ENCODE data around the gene LMF1. TPM values are rescaled to one million over a fixed set of nuclear protein-coding genes. Genes with fewer than 3 reads are reported as not detected.

Gene LMF1
- total RNA-seq, 2 experiments from 2014 or later = 17.0 to 31.4 TPM

DNA sequence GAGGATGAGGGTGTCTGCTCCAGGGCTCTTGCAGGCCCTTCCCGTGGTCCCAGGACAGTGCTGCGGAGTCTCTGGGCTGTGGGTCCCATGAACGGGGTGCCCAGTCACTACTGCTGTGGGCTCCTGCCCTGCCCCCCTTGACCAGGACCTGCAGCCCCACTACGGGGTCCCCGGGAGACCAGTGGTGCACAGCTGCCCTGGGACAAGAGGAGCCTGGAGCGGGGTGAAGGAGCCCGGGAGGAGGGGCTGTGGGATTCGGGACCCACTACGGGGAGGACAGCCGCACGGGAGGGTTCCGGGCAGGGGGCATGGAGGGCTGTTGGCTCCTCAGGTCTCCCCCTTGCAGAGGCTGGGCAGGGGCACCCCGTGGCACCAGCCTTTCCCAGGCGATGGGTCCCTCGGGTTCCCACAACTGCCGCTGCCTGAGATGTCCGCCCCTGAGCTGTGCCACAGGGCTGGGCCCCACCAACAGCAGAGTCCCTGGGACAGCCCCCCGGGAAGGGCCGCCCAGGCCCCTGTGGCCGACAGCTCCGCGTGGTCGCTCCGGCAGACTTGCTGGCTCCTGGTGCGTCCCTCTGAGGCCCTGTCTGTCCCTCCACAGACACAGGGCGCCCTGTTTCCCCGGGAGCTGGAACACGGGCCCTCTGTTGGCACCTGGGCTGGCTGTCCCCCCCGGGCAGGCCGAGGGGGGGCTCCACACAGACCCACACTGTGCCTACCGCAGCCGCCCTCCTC, 118.2 kb downstream of the LMF1 start:
- H3K4me2 ChIP-seq (ENCODE audit: low read length) = no peak overlapping the region
- TF ChIP-seq, protein P1, sequence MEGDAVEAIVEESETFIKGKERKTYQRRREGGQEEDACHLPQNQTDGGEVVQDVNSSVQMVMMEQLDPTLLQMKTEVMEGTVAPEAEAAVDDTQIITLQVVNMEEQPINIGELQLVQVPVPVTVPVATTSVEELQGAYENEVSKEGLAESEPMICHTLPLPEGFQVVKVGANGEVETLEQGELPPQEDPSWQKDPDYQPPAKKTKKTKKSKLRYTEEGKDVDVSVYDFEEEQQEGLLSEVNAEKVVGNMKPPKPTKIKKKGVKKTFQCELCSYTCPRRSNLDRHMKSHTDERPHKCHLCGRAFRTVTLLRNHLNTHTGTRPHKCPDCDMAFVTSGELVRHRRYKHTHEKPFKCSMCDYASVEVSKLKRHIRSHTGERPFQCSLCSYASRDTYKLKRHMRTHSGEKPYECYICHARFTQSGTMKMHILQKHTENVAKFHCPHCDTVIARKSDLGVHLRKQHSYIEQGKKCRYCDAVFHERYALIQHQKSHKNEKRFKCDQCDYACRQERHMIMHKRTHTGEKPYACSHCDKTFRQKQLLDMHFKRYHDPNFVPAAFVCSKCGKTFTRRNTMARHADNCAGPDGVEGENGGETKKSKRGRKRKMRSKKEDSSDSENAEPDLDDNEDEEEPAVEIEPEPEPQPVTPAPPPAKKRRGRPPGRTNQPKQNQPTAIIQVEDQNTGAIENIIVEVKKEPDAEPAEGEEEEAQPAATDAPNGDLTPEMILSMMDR (conservative IDR thresholded peaks at IDR 0.05; ENCODE audit: low read length) = no peak
- TF ChIP-seq EZH2phosphoT487 (IDR thresholded peaks at IDR 0.05; ENCODE audit: borderline replicate concordance, low read depth, low read length) = no peak
- H2AFZ ChIP-seq (ENCODE audit: low read length) = no peak overlapping the region
- H3K27ac ChIP-seq (ENCODE audit: low read depth, low read length, poor library complexity, severe bottlenecking) = no peak overlapping the region
- POLR2A ChIA-PET = no interaction called here
- DNase-seq (ENCODE audit: low spot score) = no peak
- no peaks in the 10 kb centered on the region for H3K9me2 ChIP-seq (ENCODE audit: insufficient read depth, low read length)
- H3K4me1 ChIP-seq (ENCODE audit: insufficient read depth, low read length, poor library complexity, severe bottlenecking) = no peaks in the 10 kb centered on the region
- H3K9me3 ChIP-seq (ENCODE audit: low read length) = no peaks in the 10 kb centered on the region
- BruUV-seq (replicated peaks) = no TSS peak
- no peaks in the 10 kb centered on the region for H3K36me3 ChIP-seq (ENCODE audit: insufficient read depth, low read length)
- no peaks in the 10 kb centered on the region for H3K79me2 ChIP-seq (ENCODE audit: insufficient read depth, low read depth, low read length)
- CTCF ChIA-PET (ENCODE audit: unreplicated experiment) = no interaction called here
- intact Hi-C loops (cut with micrococcal nuclease; ENCODE audit: unreplicated experiment) = no loop called here
- H3K4me3 ChIP-seq (ENCODE audit: low read depth, low read length, poor library complexity, severe bottlenecking) = no peak overlapping the region
- H4K20me1 ChIP-seq (ENCODE audit: insufficient read depth, low read length) = no peaks in the 10 kb centered on the region

DNA sequence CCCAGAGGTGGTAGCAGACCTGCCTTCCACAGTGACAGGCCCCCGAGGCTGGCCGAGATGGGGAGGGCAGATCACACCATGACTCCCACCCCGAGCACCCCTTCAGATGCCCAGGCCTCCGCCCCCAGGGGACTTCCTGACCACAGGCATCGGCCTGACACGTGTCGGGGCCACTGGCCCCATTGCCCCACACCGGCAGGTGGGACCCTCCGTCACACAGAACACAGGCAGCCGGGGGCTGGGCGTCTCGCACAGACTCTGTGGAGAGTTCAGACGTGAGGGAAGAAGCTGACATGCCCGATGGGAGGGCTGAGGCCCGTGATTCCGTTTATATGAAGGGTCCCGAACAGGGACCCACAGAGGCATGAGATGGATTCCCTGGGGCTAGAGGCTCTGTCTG, 118.9 kb downstream of the LMF1 start:
- POLR2A ChIA-PET = no interaction called here
- intact Hi-C loops (cut with micrococcal nuclease; ENCODE audit: unreplicated experiment) = no loop called here
- no peaks in the 10 kb centered on the region for H3K4me1 ChIP-seq (ENCODE audit: insufficient read depth, low read length, poor library complexity, severe bottlenecking)
- no peaks in the 10 kb centered on the region for H3K36me3 ChIP-seq (ENCODE audit: insufficient read depth, low read length)
- H3K9me3 ChIP-seq (ENCODE audit: low read length) = no peaks in the 10 kb centered on the region
- no peak overlapping the region for H3K27ac ChIP-seq (ENCODE audit: low read depth, low read length, poor library complexity, severe bottlenecking)
- H3K9me2 ChIP-seq (ENCODE audit: insufficient read depth, low read length) = no peaks in the 10 kb centered on the region
- no peak for DNase-seq (ENCODE audit: low spot score)
- H4K20me1 ChIP-seq (ENCODE audit: insufficient read depth, low read length) = no peaks in the 10 kb centered on the region
- no peak overlapping the region for H2AFZ ChIP-seq (ENCODE audit: low read length)
- CTCF ChIA-PET (ENCODE audit: unreplicated experiment) = no interaction called here
- no TSS peak for BruUV-seq (replicated peaks)
- H3K4me2 ChIP-seq (ENCODE audit: low read length) = no peak overlapping the region
- no peak overlapping the region for H3K4me3 ChIP-seq (ENCODE audit: low read depth, low read length, poor library complexity, severe bottlenecking)
- no peak for TF ChIP-seq EZH2phosphoT487 (IDR thresholded peaks at IDR 0.05; ENCODE audit: borderline replicate concordance, low read depth, low read length)
- TF ChIP-seq, protein P1 (conservative IDR thresholded peaks at IDR 0.05; ENCODE audit: low read length) = no peak
- no peaks in the 10 kb centered on the region for H3K79me2 ChIP-seq (ENCODE audit: insufficient read depth, low read depth, low read length)

- Histone ChIP-seq H3K4me1 (ENCODE audit: insufficient read depth, low read length, poor library complexity, severe bottlenecking) (no peaks in the 10 kb centered on the region), H2AFZ (ENCODE audit: low read length) (no peak overlapping the region), H4K20me1 (ENCODE audit: insufficient read depth, low read length) (no peaks in the 10 kb centered on the region), H3K4me3 (ENCODE audit: low read depth, low read length, poor library complexity, severe bottlenecking) (no peak overlapping the region), H3K79me2 (ENCODE audit: insufficient read depth, low read depth, low read length) (no peaks in the 10 kb centered on the region), H3K36me3 (ENCODE audit: insufficient read depth, low read length) (no peaks in the 10 kb centered on the region), H3K4me2 (ENCODE audit: low read length) (no peak overlapping the region), H3K9me2 (ENCODE audit: insufficient read depth, low read length) (no peaks in the 10 kb centered on the region), H3K27ac (ENCODE audit: low read depth, low read length, poor library complexity, severe bottlenecking) (no peak overlapping the region), H3K9me3 (ENCODE audit: low read length) (no peaks in the 10 kb centered on the region)
- DNase-seq (ENCODE audit: low spot score) = no peak
- ChIA-PET CTCF (ENCODE audit: unreplicated experiment) (no interaction called here), POLR2A (no interaction called here)
- TF ChIP-seq EZH2phosphoT487 (IDR thresholded peaks at IDR 0.05; ENCODE audit: borderline replicate concordance, low read depth, low read length) = no peak
- TF ChIP-seq, protein P1 (conservative IDR thresholded peaks at IDR 0.05; ENCODE audit: low read length) = no peak
- BruUV-seq (replicated peaks) = no TSS peak
- intact Hi-C loops (cut with micrococcal nuclease; ENCODE audit: unreplicated experiment) = no loop called here
Observed at GRCh38 chr16:851209-851810, 119.5 kb downstream of the LMF1 start.

Data from OCI-LY7 (cell line).